Lower leg skin (tissue), 4 donors: ENCODE measurements around the gene CACNA1F. TPM values are rescaled to one million over a fixed set of nuclear protein-coding genes. Genes with fewer than 3 reads are reported as not detected.

Experiments used
- DNase-seq, 2 donors: peaks; one replicate each; pipeline ENCODE4 v3.0.0-alpha.2; 2019; ENCODE audit warnings: low spot score in 2 of 2
- H3K4me3 ChIP-seq: fragments of 200-600 bp; sonication (generic); 2 replicates; pipeline ENCODE4 v1.5.1; 2017; ENCODE audit warnings: mild to moderate bottlenecking, low read depth; ENCODE audit not compliant: poor library complexity, severe bottlenecking
- CTCF ChIP-seq, 3 donors: fragments of 450-650 bp; IDR thresholded peaks; one replicate each; pipeline ENCODE4 v1.5.1; 2016; ENCODE audit warnings: antibody characterized with exemption in 3 of 3, mild to moderate bottlenecking in 3 of 3, moderate library complexity in 2 of 3
- POLR2A ChIP-seq, 2 donors: fragments of 450-650 bp; IDR thresholded peaks; one replicate each; pipeline ENCODE4 v1.6.1; 2016 to 2017; ENCODE audit warnings: antibody characterized with exemption in 2 of 2, mild to moderate bottlenecking in 1 of 2, moderate library complexity in 1 of 2
- WGBS, 2 donors: methylation state at CpG; one replicate each; pipeline ENCODE4 v1.1.5; 2018; 5-methylcytosine and 5-hydroxymethylcytosine counted together
- intact Hi-C: fragments of 100-400 bp; cut with DNase I; formaldehyde crosslinking; loops from one replicate; pipeline ENCODE4 v1.15.0; 2023; ENCODE audit warnings: low total_unique reads
- total RNA-seq, 4 donors: library from RNA; depleted of rRNA; stranded (reverse); fragments of >200 nt; gene quantifications; one replicate each; pipeline ENCODE4 v1.1.0, GENCODE V29; 2016

CACNA1F gene
- total RNA-seq, 4 donors from 2014 or later = 0.06 to 0.76 (median 0.15) TPM; not detected in 1

GRCh38 chrX:49165901-49166881 is 66.9 kb downstream of the CACNA1F start:
- no peak overlapping the region for H3K4me3 ChIP-seq
- WGBS, 2 donors = 10 to 53% methylated on average over 19 to 61 of the region's 61 CpGs
- no peak for TF ChIP-seq CTCF (IDR thresholded peaks at IDR 0.05)
- peak; percentile 71 to 95 for DNase-seq
- intact Hi-C loops = no loop called here

- TF ChIP-seq CTCF (IDR thresholded peaks at IDR 0.05) = no peak
- TF ChIP-seq POLR2A (IDR thresholded peaks at IDR 0.05) = no peak
- 53 to 81% methylated on average over 18 to 23 of the region's 31 CpGs for WGBS, 2 donors
- no peak for DNase-seq
- no peak overlapping the region for H3K4me3 ChIP-seq
- intact Hi-C loops = no loop called here
These were observed 68.4 kb downstream of the CACNA1F start for GRCh38 chrX:49164589-49165360.

- WGBS, 2 donors = 2 to 48% methylated on average over 11 to 69 of the region's 69 CpGs
- no peak overlapping the region for H3K4me3 ChIP-seq
- DNase-seq = peak; percentile 89 to 97
- TF ChIP-seq POLR2A (IDR thresholded peaks at IDR 0.05) (no peak), CTCF (IDR thresholded peaks at IDR 0.05) (no peak)
- intact Hi-C loops = no loop called here
These were observed 69.4 kb downstream of the CACNA1F start for GRCh38 chrX:49163555-49164419.

GRCh38 chrX:49162620-49163019 is 70.5 kb downstream of the CACNA1F start, which contains the start of gene MAGIX:
Gene MAGIX (plus strand): TSS chrX:49162758. CDS start chrX:49162890, 132 bp downstream.
- no peak within 1 kb of the TSS for H3K4me3 ChIP-seq
- no peak for TF ChIP-seq POLR2A (IDR thresholded peaks at IDR 0.05)
- no peak for TF ChIP-seq CTCF (IDR thresholded peaks at IDR 0.05)
- 60 to 74% methylated on average over 8 to 28 of the region's 28 CpGs for WGBS, 2 donors
- DNase-seq = no peak
- intact Hi-C loops = no loop called here

GRCh38 chrX:49161632-49162031 is 71.5 kb downstream of the CACNA1F start:
- intact Hi-C loops = no loop called here
- no peak for TF ChIP-seq POLR2A (IDR thresholded peaks at IDR 0.05)
- TF ChIP-seq CTCF (IDR thresholded peaks at IDR 0.05) = no peak
- H3K4me3 ChIP-seq = no peak overlapping the region
- DNase-seq = no peak
- 84 to 87% methylated on average over 3 to 5 of the region's 5 CpGs for WGBS, 2 donors
